ENCODE measurements around the gene SSB.
A peak's percentile ranks its signal among the peaks of the same experiment; 100 is the strongest.

SSB gene

GRCh38 chr2:169798718-169799592, at the start of gene SSB:
Gene SSB, plus strand, starts transcription at chr2:169798871. Its CDS starts 2,090 bp downstream, at chr2:169800961.
- peak within 1 kb of the TSS; percentile 74 to 95 (median 86) for H3K27ac Mint-ChIP-seq
- peaks cover 17% of the 10 kb centered on the region for H3K36me3 Mint-ChIP-seq (ENCODE audit: low read depth)
- no peaks in the 10 kb centered on the region for H3K27me3 Mint-ChIP-seq (ENCODE audit: low read depth)
- H3K4me1 Mint-ChIP-seq = peaks cover 18% of the 10 kb centered on the region
- peak within 1 kb of the TSS; percentile 84 to 90 (median 90) for H3K4me3 Mint-ChIP-seq
- H3K9me3 Mint-ChIP-seq = no peaks in the 10 kb centered on the region
- TF ChIP-seq, protein P1, sequence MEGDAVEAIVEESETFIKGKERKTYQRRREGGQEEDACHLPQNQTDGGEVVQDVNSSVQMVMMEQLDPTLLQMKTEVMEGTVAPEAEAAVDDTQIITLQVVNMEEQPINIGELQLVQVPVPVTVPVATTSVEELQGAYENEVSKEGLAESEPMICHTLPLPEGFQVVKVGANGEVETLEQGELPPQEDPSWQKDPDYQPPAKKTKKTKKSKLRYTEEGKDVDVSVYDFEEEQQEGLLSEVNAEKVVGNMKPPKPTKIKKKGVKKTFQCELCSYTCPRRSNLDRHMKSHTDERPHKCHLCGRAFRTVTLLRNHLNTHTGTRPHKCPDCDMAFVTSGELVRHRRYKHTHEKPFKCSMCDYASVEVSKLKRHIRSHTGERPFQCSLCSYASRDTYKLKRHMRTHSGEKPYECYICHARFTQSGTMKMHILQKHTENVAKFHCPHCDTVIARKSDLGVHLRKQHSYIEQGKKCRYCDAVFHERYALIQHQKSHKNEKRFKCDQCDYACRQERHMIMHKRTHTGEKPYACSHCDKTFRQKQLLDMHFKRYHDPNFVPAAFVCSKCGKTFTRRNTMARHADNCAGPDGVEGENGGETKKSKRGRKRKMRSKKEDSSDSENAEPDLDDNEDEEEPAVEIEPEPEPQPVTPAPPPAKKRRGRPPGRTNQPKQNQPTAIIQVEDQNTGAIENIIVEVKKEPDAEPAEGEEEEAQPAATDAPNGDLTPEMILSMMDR (IDR thresholded peaks at IDR 0.05; ENCODE audit: unreplicated experiment in 3 of 3) = no peak

- Mint-ChIP-seq H3K4me1 (no peaks in the 10 kb centered on the region), H3K9me3 (no peaks in the 10 kb centered on the region), H3K36me3 (ENCODE audit: low read depth) (peaks cover 48% of the 10 kb centered on the region), H3K27ac (no peak overlapping the region), H3K27me3 (ENCODE audit: low read depth) (no peaks in the 10 kb centered on the region), H3K4me3 (no peak overlapping the region)
- TF ChIP-seq, protein P1 (IDR thresholded peaks at IDR 0.05; ENCODE audit: unreplicated experiment in 3 of 3) = no peak
Measured at GRCh38 chr2:169752752-169753151, 45.9 kb upstream of the SSB start.

DNA sequence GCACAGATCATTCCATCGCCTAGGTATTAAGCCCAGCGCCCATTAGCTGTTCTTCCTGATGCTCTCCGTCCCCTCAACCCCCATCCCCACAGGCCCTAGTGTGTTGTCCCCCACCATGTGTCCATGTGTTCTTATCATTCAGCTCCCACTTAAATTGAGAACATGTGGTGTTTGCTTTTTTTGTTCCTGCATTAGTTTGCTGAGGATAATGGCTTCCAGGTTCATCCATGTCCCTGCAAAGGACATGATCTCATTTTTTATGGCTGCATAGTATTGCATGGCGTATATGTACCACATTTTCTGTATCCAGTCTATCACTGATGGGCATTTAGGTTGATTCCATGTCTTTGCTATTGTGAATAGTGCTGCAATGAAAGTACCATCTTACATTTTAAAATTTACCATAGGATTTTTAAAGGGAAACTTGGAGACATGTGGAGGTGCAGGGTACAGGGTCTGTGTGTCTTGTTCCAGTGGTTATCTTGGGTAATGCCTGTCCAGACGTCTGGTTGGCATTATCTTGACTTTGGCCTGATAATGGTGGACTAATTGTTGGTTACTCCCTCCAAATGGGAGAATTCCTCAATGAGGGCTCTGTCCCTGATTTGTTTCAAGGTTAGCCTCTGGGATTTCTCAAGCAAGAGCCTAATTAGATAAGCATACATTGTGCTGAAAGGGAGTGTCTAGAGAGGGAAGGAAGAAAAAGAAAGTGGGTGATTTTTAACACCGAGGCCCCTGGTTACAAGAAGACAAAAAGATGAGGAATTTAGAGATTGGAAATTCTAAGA, 43.4 kb upstream of the SSB start:
- H3K27ac Mint-ChIP-seq = no peak overlapping the region
- no peaks in the 10 kb centered on the region for H3K4me1 Mint-ChIP-seq
- no peaks in the 10 kb centered on the region for H3K27me3 Mint-ChIP-seq (ENCODE audit: low read depth)
- peaks cover 34% of the 10 kb centered on the region for H3K36me3 Mint-ChIP-seq (ENCODE audit: low read depth)
- H3K4me3 Mint-ChIP-seq = no peak overlapping the region
- TF ChIP-seq, protein P1 (IDR thresholded peaks at IDR 0.05; ENCODE audit: unreplicated experiment in 3 of 3) = no peak
- H3K9me3 Mint-ChIP-seq = peaks cover 3% of the 10 kb centered on the region

DNA sequence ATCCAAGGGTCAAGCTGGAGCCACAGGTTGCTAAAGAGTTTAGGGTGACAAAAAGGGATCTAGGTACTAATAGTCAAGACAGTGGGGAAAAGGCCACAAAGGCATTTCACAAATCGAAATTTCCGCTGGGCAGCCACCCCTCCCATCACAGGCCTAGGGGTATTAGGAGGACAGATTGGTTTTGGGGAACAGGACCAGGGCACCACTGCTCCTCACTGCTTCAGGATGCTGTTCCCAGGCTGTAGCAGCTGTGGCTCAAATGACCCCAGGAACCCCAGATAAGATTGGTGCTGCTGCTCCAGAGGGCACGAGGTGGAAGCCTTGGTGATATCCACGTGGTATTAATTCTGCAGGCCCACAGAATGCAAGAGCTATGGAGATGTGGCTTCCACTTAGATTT, 42.3 kb upstream of the SSB start:
- TF ChIP-seq, protein P1 (IDR thresholded peaks at IDR 0.05; ENCODE audit: unreplicated experiment in 3 of 3) = no peak
- Mint-ChIP-seq H3K27ac (no peak overlapping the region), H3K27me3 (ENCODE audit: low read depth) (no peaks in the 10 kb centered on the region), H3K4me1 (no peaks in the 10 kb centered on the region), H3K4me3 (no peak overlapping the region), H3K9me3 (peaks cover 7% of the 10 kb centered on the region), H3K36me3 (ENCODE audit: low read depth) (peaks cover 34% of the 10 kb centered on the region)

GRCh38 chr2:169757356-169757755, 41.3 kb upstream of the SSB start:
- no peak overlapping the region for H3K4me3 Mint-ChIP-seq
- no peaks in the 10 kb centered on the region for H3K27me3 Mint-ChIP-seq (ENCODE audit: low read depth)
- peaks cover 44% of the 10 kb centered on the region for H3K36me3 Mint-ChIP-seq (ENCODE audit: low read depth)
- no peaks in the 10 kb centered on the region for H3K4me1 Mint-ChIP-seq
- no peak overlapping the region for H3K27ac Mint-ChIP-seq
- H3K9me3 Mint-ChIP-seq = peaks cover 15% of the 10 kb centered on the region
- TF ChIP-seq, protein P1 (IDR thresholded peaks at IDR 0.05; ENCODE audit: unreplicated experiment in 3 of 3) = no peak

Measured in nephron (organoid).